ENCODE results near the gene RHOD.

Gene RHOD

DNA sequence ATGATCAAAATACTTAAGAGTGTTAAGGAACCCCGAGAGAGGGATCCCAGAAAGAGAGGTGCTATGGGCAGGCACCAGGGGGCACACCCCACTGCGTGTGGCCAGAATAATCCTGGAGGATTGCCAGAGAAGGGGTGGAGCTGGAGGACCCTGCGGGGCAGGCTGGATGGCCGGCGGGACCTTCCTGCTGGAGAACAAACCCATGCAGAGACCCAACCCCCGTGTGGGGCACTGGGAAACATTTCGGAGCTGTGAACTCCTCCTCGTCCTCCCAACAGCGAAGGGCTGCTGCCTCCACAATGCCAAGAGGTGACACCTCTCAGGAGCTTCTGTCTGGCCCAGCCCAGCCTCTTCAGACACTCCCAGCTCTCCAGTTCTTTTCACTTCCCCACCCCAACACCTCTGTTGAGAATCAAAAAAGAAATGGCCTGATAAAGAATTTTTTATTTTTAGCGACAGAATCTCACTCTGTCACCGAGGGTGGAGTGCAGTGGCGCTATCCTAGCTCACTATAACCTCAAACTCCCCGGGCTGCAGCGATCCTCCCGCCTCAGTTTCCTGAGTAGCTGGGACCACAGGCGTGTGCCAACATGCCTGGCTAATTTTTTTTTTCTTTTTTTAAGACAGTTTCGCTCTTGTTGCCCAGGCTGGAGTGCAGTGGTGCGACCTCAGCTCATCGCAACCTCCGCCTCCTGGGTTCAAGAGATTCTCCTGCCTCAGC is 25.6 kb downstream of the RHOD start:
- Histone ChIP-seq H3K27ac (ENCODE audit: low read depth, low read length) (no peak overlapping the region), H3K79me2 (ENCODE audit: insufficient read depth, low read length) (no peaks in the 10 kb centered on the region), H3K4me3 (ENCODE audit: insufficient read depth, low read length, poor library complexity, severe bottlenecking) (no peak overlapping the region), H3K9me2 (replicated peaks; ENCODE audit: insufficient read depth, low read length) (no peaks in the 10 kb centered on the region), H4K20me1 (ENCODE audit: low read depth, low read length) (no peaks in the 10 kb centered on the region), H3F3A (ENCODE audit: insufficient read depth) (no peaks in the 10 kb centered on the region), H3K9me3 (ENCODE audit: insufficient read depth, low read length) (no peaks in the 10 kb centered on the region), H3K4me2 (ENCODE audit: low read depth, low read length, poor library complexity, severe bottlenecking) (no peak overlapping the region), H3K36me3 (ENCODE audit: low read length) (no peaks in the 10 kb centered on the region), H2AFZ (ENCODE audit: low read depth, low read length, severe bottlenecking) (peak overlapping the region; percentile 35), H3K27me3 (ENCODE audit: low read length) (no peaks in the 10 kb centered on the region), H3K9ac (ENCODE audit: low read length) (no peak overlapping the region)
- TF ChIP-seq, protein P1, sequence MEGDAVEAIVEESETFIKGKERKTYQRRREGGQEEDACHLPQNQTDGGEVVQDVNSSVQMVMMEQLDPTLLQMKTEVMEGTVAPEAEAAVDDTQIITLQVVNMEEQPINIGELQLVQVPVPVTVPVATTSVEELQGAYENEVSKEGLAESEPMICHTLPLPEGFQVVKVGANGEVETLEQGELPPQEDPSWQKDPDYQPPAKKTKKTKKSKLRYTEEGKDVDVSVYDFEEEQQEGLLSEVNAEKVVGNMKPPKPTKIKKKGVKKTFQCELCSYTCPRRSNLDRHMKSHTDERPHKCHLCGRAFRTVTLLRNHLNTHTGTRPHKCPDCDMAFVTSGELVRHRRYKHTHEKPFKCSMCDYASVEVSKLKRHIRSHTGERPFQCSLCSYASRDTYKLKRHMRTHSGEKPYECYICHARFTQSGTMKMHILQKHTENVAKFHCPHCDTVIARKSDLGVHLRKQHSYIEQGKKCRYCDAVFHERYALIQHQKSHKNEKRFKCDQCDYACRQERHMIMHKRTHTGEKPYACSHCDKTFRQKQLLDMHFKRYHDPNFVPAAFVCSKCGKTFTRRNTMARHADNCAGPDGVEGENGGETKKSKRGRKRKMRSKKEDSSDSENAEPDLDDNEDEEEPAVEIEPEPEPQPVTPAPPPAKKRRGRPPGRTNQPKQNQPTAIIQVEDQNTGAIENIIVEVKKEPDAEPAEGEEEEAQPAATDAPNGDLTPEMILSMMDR (IDR thresholded peaks at IDR 0.05; ENCODE audit: insufficient read depth, low read length, poor library complexity, severe bottlenecking): no peak
- TF ChIP-seq EZH2phosphoT487 (conservative IDR thresholded peaks at IDR 0.05; ENCODE audit: low read length): no peak

- H3K9me3 ChIP-seq (ENCODE audit: insufficient read depth, low read length): no peaks in the 10 kb centered on the region
- no peaks in the 10 kb centered on the region for H3K79me2 ChIP-seq (ENCODE audit: insufficient read depth, low read length)
- no peak overlapping the region for H3K4me2 ChIP-seq (ENCODE audit: low read depth, low read length, poor library complexity, severe bottlenecking)
- no peak overlapping the region for H2AFZ ChIP-seq (ENCODE audit: low read depth, low read length, severe bottlenecking)
- H3K27ac ChIP-seq (ENCODE audit: low read depth, low read length): no peak overlapping the region
- TF ChIP-seq, protein P1 (IDR thresholded peaks at IDR 0.05; ENCODE audit: insufficient read depth, low read length, poor library complexity, severe bottlenecking): no peak
- no peak for TF ChIP-seq EZH2phosphoT487 (conservative IDR thresholded peaks at IDR 0.05; ENCODE audit: low read length)
- no peaks in the 10 kb centered on the region for H3K9me2 ChIP-seq (replicated peaks; ENCODE audit: insufficient read depth, low read length)
- H3F3A ChIP-seq (ENCODE audit: insufficient read depth): no peaks in the 10 kb centered on the region
- H3K27me3 ChIP-seq (ENCODE audit: low read length): no peaks in the 10 kb centered on the region
- no peak overlapping the region for H3K9ac ChIP-seq (ENCODE audit: low read length)
- no peaks in the 10 kb centered on the region for H3K36me3 ChIP-seq (ENCODE audit: low read length)
- H4K20me1 ChIP-seq (ENCODE audit: low read depth, low read length): no peaks in the 10 kb centered on the region
- H3K4me3 ChIP-seq (ENCODE audit: insufficient read depth, low read length, poor library complexity, severe bottlenecking): no peak overlapping the region
Observed at GRCh38 chr11:67083786-67084366, 27.2 kb downstream of the RHOD start.

GRCh38 chr11:67085617-67086016 is 29.0 kb downstream of the RHOD start:
- no peak overlapping the region for H2AFZ ChIP-seq (ENCODE audit: low read depth, low read length, severe bottlenecking)
- no peak overlapping the region for H3K4me2 ChIP-seq (ENCODE audit: low read depth, low read length, poor library complexity, severe bottlenecking)
- no peaks in the 10 kb centered on the region for H3K9me2 ChIP-seq (replicated peaks; ENCODE audit: insufficient read depth, low read length)
- no peak for TF ChIP-seq EZH2phosphoT487 (conservative IDR thresholded peaks at IDR 0.05; ENCODE audit: low read length)
- TF ChIP-seq, protein P1 (IDR thresholded peaks at IDR 0.05; ENCODE audit: insufficient read depth, low read length, poor library complexity, severe bottlenecking): no peak
- no peaks in the 10 kb centered on the region for H3K79me2 ChIP-seq (ENCODE audit: insufficient read depth, low read length)
- no peaks in the 10 kb centered on the region for H3K9me3 ChIP-seq (ENCODE audit: insufficient read depth, low read length)
- H3K4me3 ChIP-seq (ENCODE audit: insufficient read depth, low read length, poor library complexity, severe bottlenecking): no peak overlapping the region
- H3F3A ChIP-seq (ENCODE audit: insufficient read depth): no peaks in the 10 kb centered on the region
- no peaks in the 10 kb centered on the region for H3K27me3 ChIP-seq (ENCODE audit: low read length)
- H4K20me1 ChIP-seq (ENCODE audit: low read depth, low read length): no peaks in the 10 kb centered on the region
- no peaks in the 10 kb centered on the region for H3K36me3 ChIP-seq (ENCODE audit: low read length)
- H3K9ac ChIP-seq (ENCODE audit: low read length): no peak overlapping the region
- no peak overlapping the region for H3K27ac ChIP-seq (ENCODE audit: low read depth, low read length)

All from SU-DHL-6 (cell line).